ENCODE data around the gene CENPU.
"Not testable (repeated sequence)": the region's sequence is repeated elsewhere in the genome, so short reads cannot be mapped to it uniquely, and the experiment has no call there.

Gene CENPU

DNA sequence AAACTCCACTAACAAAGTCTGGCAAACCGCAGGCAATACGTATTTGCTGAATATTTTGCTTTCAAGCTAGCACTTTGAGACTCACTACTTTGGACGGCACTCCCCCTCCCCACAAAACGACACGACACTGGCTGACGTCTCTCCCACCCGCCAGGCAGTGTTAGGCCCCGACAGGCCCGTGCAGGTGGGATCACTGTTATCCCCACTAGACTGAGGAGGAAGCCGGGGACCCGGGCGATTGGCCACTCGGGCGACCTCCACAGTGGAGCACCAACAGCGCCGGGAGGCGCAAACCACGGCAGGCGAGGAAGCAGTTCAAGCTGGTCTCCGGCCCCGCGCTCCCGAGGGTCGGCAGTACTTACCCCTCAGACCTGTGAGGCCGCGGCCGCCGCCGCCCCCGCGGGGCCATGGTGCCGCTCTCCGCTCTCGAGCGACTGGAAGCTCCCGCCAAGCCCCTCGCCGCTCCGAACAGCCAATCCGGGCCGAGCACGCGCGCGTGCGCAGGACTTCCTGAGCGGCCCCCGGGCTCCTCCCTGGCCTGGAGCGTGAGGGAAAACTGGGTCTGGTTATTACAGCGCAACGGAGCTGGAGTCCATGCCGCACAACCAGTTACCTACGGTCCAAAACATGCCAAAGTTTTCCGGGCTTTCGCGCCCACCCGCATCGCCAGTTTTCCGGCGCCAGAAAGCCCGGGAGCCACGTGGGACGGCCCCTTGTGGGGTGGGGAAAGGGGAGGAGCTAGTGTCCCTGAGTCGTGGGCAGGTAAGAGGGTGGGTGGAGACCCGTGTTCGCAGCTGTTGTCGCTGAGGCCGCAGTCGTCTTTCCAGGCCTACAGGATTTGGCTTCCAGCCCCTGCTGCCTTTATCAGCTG lies at the start of gene CENPU:
CENPU (minus strand) TSS at position 443 of the 871 bp plus-strand sequence; CDS start at position 409, 34 bp downstream.
- peak; percentile 81 for DNase-seq

GRCh38 chr4:184782731-184783373 lies 49.0 kb upstream of the CENPU start:
- DNase-seq: no peak

- not testable (repeated sequence) for DNase-seq
These were observed 45.3 kb upstream of the CENPU start for GRCh38 chr4:184779160-184779559.

DNA sequence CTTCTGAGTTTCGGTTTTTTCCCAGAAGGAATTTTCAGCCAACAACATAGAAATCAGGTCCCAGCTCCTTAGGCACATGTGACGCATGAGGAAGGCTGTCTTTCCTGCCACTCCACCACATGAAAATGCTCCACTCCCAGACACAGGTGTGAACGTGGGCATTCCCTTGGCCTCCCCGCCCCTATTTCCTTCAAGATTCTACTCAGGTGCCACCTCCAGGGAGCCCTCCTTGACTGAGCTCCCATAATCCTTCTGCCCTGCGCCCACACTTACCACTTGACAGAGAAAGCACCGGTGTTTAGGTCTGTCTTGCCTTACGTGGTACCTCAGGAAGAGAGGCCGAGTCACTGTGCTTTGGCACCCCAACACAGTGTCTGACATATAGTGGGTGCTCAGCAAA lies 44.4 kb upstream of the CENPU start:
- DNase-seq: no peak

DNA sequence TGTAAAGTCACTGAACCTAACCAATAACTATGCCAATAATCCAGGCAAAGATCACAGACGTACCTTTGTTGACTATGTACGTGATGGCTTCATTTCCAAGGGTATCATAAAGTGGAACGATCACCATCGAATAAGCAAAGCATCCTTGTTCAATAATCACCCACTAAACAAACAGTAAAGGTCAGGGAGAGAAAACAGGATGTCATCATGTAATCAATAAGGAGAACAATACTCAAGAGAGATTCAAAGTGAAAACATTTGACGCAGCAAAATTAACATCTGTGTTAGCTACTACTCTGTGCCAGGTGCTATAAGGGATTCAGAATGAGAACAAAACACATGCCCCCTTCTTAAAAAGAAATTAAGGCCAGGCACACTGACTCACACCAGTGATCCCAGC lies 42.9 kb upstream of the CENPU start:
- DNase-seq: no peak

GRCh38 chr4:184775854-184776555 lies 42.1 kb upstream of the CENPU start:
- no peak for DNase-seq

- no peak for DNase-seq
These were observed 40.3 kb upstream of the CENPU start for GRCh38 chr4:184774152-184774551.

DNA sequence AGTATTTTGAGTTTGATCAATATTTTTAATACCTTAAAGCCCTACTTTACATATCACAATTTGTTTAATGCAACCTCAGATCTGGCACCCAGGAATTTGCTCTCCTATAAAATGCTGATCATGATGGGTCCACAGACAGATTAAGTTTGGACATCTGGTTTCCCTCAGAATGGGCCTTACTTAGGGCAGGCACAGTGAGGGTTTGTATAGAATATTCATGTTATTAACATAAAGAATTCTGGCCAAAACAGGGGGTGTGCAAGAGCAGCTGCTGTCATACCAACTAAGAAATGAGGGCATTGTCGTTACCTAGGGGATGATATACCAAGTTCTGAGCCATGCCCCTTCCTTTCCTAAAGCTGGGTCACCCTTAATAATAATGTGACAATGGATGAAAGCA lies 37.5 kb upstream of the CENPU start:
- DNase-seq: no peak

GRCh38 chr4:184769141-184769765 lies 35.4 kb upstream of the CENPU start:
- DNase-seq: no peak

DNA sequence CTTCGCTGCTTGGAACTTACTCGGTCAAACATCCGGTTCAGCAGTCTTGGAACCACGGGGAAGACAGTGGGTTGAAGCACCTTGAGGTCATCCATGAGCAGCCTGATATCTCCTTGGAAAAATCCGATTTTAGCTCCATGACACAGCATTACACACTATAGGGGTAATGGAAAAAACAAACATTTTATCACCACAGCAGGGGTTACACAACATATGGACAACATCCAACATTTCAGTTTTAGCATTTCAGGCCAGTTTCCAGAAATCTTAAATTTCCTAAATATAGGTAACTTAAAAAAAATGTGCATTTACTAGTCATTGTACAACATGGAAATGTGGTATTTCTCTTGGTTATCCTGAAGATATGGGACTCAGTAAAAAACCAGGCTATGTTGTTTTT lies 34.4 kb upstream of the CENPU start:
- DNase-seq: no peak

- DNase-seq: no peak
These were observed 32.5 kb upstream of the CENPU start for GRCh38 chr4:184766446-184766845.

- DNase-seq: no peak
These were observed 31.8 kb upstream of the CENPU start for GRCh38 chr4:184765473-184766340.

DNA sequence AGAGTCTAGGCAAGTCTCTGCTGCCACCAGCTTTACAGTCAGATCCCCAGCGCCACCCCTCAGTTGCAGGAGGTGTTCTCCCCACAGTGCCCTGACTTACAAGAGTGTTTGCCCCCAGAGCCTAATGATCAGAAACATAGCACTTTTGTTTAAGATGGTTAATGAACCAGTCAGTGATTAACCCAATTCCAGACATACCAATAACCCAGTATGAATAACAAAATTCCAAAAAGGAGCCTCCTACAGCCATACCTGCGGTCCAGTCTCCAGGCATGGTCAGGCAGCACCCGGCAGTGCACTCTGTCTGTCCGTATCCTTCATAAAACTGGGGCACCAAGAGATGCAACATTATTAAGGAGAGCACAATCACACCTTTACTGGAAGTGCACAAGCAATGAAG lies 30.7 kb upstream of the CENPU start:
- DNase-seq: no peak

DNA sequence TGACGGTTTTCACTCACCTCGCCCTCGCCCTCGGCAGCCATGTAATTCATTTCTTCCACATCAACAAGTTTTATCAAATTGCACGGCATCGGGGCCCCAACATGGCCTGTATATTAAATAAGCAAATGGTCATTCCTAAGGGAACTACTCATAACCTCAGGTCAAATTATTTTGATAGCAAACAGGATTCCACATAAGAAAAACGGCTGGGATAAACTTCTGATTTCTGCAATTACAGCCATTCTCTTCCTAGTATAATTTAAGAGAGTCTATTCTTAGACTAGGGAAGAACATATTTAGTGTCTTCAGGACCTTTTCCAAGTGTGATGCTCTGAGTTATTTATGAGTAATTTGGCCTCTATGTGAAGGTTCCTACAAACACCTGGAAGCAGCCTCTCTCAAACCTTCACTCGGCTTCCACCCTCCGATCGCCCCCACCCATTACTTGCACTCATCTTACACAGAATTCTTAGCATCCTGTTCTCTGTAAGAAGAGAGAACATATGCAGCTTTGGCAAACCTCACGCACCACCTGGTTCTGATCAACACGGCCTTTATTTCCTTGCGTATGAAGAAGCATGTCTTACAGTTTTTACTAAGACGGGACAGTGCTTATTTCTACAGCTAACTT lies 29.4 kb upstream of the CENPU start:
- no peak for DNase-seq

GRCh38 chr4:184762100-184762499 lies 28.2 kb upstream of the CENPU start:
- DNase-seq: no peak

- no peak for DNase-seq
These were observed 26.8 kb upstream of the CENPU start for GRCh38 chr4:184760681-184761080.

- DNase-seq: no peak
These were observed 23.9 kb upstream of the CENPU start for GRCh38 chr4:184757810-184758209.

GRCh38 chr4:184756399-184756798 lies 22.5 kb upstream of the CENPU start:
- DNase-seq: no peak

- no peak for DNase-seq
These were observed 21.4 kb upstream of the CENPU start for GRCh38 chr4:184755278-184755677.

- no peak for DNase-seq
These were observed 18.8 kb upstream of the CENPU start for GRCh38 chr4:184752496-184753275.

DNA sequence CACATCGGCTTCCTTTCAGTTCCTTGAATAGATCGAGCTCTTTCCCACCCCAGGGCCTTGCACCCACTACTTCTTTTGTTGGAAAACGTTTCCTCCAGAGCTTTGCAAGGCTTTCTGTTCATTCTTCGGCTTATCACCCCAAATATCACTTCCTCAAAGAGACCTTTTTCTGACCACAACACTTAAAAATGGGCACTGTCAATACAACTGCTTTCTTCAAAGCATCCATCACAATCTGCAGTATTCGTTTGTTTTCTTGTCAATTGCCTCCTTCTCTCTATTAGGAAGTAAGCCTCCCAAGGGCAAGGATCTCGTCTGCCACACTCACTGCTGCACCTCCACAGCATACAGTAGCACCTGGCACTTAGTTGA lies 17.7 kb upstream of the CENPU start:
- no peak for DNase-seq

Data from NCI-H187 treated with DMSO at 0.1 percent for 48 hours (cell line).